Subcutaneous adipose tissue (tissue), 4 donors: ENCODE results near the gene NPSR1. TPM values are rescaled to one million over a fixed set of nuclear protein-coding genes. Genes with fewer than 3 reads are reported as not detected.

Experiments
- CTCF ChIP-seq: fragments of 450-650 bp; IDR thresholded peaks from one replicate; pipeline ENCODE4 v1.5.1; 2016; ENCODE audit warnings: low read depth, mild to moderate bottlenecking, control low read depth, antibody characterized with exemption, moderate library complexity
- total RNA-seq, 4 donors: library from RNA; depleted of rRNA; stranded (reverse); fragments of >200 nt; gene quantifications; one replicate each; pipeline ENCODE4 v1.1.0, GENCODE V29; 2016

The NPSR1 gene
- total RNA-seq, 4 donors from 2014 or later, result not detected

- TF ChIP-seq CTCF, result no peak
Observed at GRCh38 chr7:34655384-34655783, 2.6 kb upstream of the NPSR1 start.

GRCh38 chr7:34656041-34656440 lies 2.0 kb upstream of the NPSR1 start:
- no peak for TF ChIP-seq CTCF

DNA sequence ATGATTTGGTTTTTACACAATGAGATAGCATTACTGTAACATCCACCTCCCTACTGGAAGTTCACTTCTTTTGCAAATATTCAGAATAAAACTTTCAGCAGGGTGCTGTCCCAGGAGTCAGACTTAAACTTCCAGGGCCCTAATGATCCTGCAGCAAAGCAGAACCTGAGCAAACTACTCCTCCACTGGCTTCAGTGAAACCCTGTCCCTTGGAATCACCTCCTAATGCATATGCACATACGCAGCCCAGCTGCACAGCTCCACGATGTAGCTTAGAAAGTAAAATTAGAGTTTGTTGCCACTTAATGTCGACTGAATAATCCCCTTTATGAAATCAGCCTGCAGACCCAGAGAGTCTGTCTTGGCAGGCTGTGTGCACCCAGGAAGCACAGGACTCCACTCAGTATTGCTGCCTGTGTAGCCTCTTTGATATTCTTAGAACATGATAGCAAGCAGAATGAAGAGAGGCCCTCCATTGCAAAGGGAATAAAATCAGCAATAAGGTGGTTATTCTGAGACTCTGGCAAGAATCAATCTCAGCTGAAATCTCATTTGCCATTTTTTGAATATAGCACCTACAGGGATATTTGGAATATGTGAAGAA lies 1.6 kb downstream of the NPSR1 start:
- TF ChIP-seq CTCF, result no peak

- no peak for TF ChIP-seq CTCF
Observed at GRCh38 chr7:34662058-34662708, 4.2 kb downstream of the NPSR1 start.

GRCh38 chr7:34664755-34665154 lies 6.7 kb downstream of the NPSR1 start:
- no peak for TF ChIP-seq CTCF

DNA sequence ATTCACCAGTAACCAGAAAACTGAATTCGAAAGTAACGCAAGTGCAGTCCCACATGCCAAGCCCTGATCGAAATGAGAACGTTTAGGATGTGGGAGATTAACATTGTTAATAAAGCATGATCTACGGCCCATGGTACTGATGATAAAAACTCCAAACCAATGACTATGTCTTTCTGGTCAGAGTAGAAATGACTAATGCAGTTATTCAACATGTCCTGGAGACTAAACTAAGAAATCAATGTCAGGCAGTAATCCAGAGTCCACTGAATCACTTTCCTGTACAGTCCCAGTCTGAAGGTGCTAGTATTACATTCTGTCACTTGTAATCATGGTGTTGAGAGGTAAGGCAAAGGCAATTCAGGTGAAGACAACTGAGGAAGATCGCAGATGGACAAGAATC lies 14.4 kb downstream of the NPSR1 start:
- no peak for TF ChIP-seq CTCF

GRCh38 chr7:34673066-34673465 lies 15.0 kb downstream of the NPSR1 start:
- TF ChIP-seq CTCF, result no peak
